ENCODE results near the gene ICAM2.

DNA sequence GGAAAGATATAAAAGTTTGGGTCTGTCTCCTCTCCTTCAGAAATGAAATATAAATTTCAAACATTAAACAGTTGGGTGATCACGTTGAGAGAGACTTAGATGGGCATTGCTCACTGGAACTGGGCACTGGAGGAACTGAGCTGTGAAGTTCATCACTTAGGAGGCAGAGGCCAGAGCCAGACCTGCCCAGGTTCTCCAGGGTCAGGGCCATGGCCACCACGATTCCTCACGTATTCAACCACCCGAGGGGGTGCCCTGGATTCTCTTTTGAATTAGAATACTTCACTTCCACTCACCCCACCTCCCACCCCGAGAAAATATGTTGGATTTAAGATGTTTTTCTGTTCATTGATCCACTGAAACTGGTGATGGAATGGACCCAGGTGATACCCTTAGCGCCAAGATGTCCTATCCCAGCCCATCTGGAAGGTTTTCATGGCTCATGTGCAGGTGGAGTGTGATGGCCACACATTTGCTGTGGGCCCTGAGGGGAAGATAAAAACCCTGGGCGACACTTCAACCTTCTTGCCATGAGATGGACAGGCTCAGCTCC lies 16.1 kb downstream of the ICAM2 start:
- no peak for TF ChIP-seq BACH2 (CRISPR knock-in tag; IDR thresholded peaks at IDR 0.05; ENCODE audit: borderline replicate concordance)
- TF ChIP-seq PPARA (CRISPR knock-in tag; IDR thresholded peaks at IDR 0.05; ENCODE audit: borderline replicate concordance): no peak
- TF ChIP-seq CREB5 (CRISPR knock-in tag; IDR thresholded peaks at IDR 0.05; ENCODE audit: low read depth): no peak
- no peak for TF ChIP-seq GLIS3 (CRISPR knock-in tag; IDR thresholded peaks at IDR 0.05)
- TF ChIP-seq ARNTL (CRISPR knock-in tag; IDR thresholded peaks at IDR 0.05; ENCODE audit: borderline replicate concordance, low read depth): no peak
- no peak for TF ChIP-seq SNAI2 (CRISPR knock-in tag; IDR thresholded peaks at IDR 0.05)
- TF ChIP-seq ESRRG (CRISPR knock-in tag; IDR thresholded peaks at IDR 0.05): no peak
- no peak for TF ChIP-seq CSDC2 (CRISPR knock-in tag; IDR thresholded peaks at IDR 0.05)
- TF ChIP-seq TSHZ2 (CRISPR knock-in tag; IDR thresholded peaks at IDR 0.05): no peak
- TF ChIP-seq OSR1 (CRISPR knock-in tag; IDR thresholded peaks at IDR 0.05): no peak
- TF ChIP-seq ZFP3 (CRISPR knock-in tag; IDR thresholded peaks at IDR 0.05): no peak
- TF ChIP-seq RARB (CRISPR knock-in tag; IDR thresholded peaks at IDR 0.05): no peak
- no peak for TF ChIP-seq ISL1 (CRISPR knock-in tag; IDR thresholded peaks at IDR 0.05)
- TF ChIP-seq CSRNP3 (CRISPR knock-in tag; IDR thresholded peaks at IDR 0.05): no peak

All from SK-N-SH treated with all-trans-retinoic acid at 6 μM for 48 hours (cell line).